ENCODE measurements around the gene SYT3.
"Not testable (repeated sequence)": the region's sequence is repeated elsewhere in the genome, so short reads cannot be mapped to it uniquely, and the experiment has no call there.

Gene SYT3

DNA sequence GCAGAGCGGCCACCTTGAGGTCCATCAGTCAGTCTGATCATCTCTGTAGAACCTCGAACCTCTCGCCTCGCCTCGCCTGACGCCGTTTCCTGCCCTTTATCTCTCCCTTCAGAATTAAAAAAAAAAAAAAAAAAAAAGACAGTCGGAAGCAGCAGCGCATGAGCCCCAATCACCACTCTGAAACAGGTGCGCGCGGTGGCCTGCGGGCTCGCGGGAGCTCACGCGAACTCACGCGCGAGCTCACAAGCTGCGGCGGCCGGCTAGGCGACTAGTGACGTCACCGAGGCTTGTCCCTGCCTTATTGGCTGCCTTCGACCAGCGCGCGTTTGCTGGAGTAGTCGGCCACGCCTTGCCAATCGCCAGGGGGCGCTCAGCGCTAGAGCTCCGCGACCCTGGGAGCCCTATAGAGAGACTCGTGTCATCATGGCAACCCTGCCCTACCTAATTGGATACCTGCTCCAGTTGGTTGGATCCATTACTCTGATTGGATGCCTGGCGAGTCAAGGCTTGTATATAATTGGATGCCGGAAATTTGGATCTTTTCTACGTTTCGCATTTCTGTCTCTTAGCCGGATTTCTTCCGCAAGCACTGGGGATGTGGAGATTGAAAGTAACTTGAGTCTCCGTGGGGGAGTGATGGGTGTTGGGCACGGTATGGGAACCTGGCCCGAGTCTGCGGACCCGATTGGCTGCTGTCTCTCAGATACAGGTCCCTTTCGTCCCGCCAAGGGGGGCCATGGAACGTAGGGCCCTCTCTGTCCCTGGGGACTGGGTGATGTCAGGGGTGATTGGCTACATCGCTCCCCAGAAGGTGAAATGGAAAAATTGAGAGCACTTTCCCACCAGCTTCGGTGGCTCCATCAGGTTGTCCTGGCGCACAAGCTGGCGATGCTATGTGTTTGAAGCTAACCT lies 31.6 kb downstream of the SYT3 start:
- H3K4me1 Mint-ChIP-seq, result peaks cover 13% of the 10 kb centered on the region
- H3K27ac Mint-ChIP-seq, result peak overlapping the region; percentile 13
- DNase-seq (peak; percentile 89), ATAC-seq (peak; percentile 93)
- H3K36me3 Mint-ChIP-seq (ENCODE audit: low read depth), result peaks cover 2% of the 10 kb centered on the region
- peaks cover 48% of the 10 kb centered on the region for H3K27me3 Mint-ChIP-seq
- H3K9me3 Mint-ChIP-seq, result peaks cover 13% of the 10 kb centered on the region
- H3K4me3 Mint-ChIP-seq, result peak overlapping the region; percentile 51

DNA sequence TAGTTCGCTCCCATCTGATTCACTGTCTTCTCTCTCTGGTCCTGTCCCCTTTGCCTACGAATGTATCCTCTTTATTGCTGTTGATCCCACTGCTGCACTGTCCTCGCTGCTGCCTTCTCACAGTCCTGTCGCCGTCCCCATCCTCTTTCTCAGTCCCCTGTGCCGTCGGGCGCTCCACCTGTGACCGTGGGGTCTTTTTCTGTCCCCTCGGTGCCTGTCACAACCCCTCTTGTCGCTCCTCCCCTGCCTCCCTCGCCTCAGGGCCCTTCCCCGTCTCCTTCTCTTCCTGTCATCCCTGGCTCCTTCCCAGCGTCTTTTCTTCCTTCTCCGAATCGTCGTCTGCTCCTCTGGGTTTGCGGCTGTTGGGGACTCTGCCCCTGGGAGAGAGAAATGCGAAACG lies 32.3 kb downstream of the SYT3 start:
- H3K4me3 Mint-ChIP-seq, result no peak overlapping the region
- peaks cover 2% of the 10 kb centered on the region for H3K36me3 Mint-ChIP-seq (ENCODE audit: low read depth)
- H3K27me3 Mint-ChIP-seq, result peaks cover 52% of the 10 kb centered on the region
- H3K27ac Mint-ChIP-seq, result no peak overlapping the region
- H3K9me3 Mint-ChIP-seq, result peaks cover 13% of the 10 kb centered on the region
- DNase-seq, result no peak
- ATAC-seq, result no peak
- H3K4me1 Mint-ChIP-seq, result peaks cover 13% of the 10 kb centered on the region

DNA sequence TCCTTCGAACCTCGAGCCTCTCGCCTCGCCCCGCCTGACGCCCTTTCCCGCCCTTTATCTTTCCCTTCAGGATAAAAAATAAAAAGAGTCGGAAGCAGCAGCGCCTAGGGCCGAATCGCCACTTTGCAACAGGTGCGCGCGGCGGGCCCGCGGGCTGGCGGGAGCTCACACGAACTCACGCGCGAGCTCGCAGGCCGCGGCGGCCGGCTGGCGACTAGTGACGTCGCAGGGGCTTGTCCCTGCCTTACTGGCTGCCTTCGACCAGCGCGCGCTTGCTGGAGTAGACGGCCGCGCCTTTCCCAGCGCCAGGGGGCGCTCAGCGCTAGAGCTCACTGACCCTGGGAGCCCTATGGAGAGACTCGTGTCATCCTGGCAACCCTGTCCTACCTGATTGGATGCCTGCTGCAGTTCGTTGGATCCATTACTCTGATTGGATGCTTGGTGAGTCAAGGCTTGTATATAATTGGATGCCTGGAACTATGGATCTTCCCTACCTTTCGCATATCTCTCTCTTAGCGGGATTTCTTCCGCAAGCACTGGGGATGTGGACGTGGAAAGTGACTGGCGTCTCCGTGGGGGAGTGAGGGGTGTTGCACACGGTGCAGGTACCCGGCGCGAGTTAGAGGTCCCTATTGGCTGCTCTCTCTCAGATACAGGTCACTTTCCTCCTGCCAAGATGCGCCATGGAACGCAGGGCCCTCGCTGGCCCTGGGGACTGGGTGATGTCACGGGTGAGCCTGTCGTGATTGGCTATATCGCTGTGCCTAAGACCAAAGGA lies 33.4 kb downstream of the SYT3 start:
- H3K27ac Mint-ChIP-seq; H3K4me3 Mint-ChIP-seq; H3K36me3 Mint-ChIP-seq (ENCODE audit: low read depth): not testable (repeated sequence)
- peak; percentile 60 for ATAC-seq
- Mint-ChIP-seq H3K27me3 (peaks cover 59% of the 10 kb centered on the region), H3K9me3 (peaks cover 13% of the 10 kb centered on the region), H3K4me1 (peaks cover 13% of the 10 kb centered on the region)
- DNase-seq, result peak; percentile 5

DNA sequence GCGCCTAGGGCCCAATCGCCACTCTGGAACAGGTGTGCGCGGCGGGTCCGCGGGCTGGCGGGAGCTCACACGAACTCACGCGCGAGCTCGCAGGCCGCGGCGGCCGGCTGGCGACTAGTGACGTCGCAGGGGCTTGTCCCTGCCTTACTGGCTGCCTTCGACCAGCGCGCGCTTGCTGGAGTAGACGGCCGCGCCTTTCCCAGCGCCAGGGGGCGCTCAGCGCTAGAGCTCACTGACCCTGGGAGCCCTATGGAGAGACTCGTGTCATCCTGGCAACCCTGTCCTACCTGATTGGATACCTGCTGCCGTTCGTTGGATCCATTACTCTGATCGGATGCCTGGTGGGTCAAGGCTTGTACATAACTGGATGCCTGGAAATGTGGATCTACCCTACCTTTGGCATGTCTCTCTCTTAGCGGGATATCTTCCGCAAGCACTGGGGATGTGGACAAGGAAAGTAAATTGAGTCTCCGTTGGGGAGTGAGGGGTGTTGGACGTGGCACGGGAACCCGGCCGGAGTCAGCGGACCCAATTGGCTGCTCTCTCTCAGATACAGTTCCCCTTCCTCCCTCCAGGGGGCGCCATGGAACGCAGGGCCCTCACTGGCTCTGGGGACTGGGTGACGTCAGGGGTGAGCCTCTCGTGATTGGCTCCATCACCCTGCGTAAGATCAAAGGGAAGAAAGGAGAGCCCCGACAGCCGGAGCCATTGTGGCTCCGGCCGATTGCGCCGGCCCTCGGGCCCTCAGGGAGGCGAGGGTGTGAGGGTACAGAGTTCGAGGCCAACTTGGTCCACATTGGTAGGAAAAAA lies 35.2 kb downstream of the SYT3 start:
- peaks cover 13% of the 10 kb centered on the region for H3K4me1 Mint-ChIP-seq
- DNase-seq, result peak; percentile 17
- peak; percentile 41 for ATAC-seq
- peaks cover 57% of the 10 kb centered on the region for H3K27me3 Mint-ChIP-seq
- not testable (repeated sequence) for H3K27ac Mint-ChIP-seq; H3K4me3 Mint-ChIP-seq; H3K36me3 Mint-ChIP-seq (ENCODE audit: low read depth)
- peaks cover 13% of the 10 kb centered on the region for H3K9me3 Mint-ChIP-seq

DNA sequence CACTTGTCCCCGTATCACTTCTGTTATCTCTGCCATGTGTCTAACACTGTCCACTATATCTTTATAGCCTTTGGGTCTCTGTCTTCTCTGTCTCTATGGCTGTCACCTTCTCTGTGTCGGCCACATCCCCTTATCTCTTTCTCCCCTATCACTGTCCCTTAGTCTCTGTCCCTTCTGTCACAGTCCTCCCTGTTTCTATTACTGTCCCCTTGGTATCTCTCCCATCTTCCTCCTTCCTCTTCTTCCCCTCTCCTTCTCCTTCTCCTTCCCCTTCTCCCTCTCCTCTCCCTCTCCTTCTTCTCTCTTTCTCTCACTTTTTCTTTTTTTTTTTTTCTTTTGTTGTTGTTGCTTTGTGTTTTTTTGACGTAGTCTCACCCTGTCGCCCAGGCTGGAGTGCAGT lies 36.7 kb downstream of the SYT3 start:
- Mint-ChIP-seq H3K27ac (no peak overlapping the region), H3K27me3 (peaks cover 51% of the 10 kb centered on the region), H3K36me3 (ENCODE audit: low read depth) (peaks cover 2% of the 10 kb centered on the region), H3K9me3 (peaks cover 7% of the 10 kb centered on the region), H3K4me1 (peaks cover 9% of the 10 kb centered on the region), H3K4me3 (no peak overlapping the region)
- DNase-seq, result no peak
- no peak for ATAC-seq

DNA sequence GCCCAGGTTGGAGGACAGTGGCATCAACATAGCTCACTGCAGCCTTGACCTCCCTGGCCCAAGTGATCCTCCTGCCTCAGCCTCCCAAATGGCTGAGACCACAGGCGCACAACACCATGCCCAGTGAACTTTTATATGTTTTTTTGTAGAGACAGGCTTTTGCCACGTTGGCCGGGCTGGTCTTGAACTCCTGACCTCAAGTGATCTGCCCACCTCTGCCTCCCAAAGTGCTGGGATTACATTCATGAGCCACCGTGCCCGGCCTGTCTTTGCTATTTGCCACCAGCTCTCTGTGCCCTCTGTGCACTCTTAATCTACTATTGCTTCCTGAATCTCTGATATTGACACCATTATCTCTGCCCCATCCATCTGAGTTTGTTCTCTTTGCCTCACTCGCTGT lies 37.2 kb downstream of the SYT3 start:
- no peak overlapping the region for H3K27ac Mint-ChIP-seq
- no peak for ATAC-seq
- no peak for DNase-seq
- peaks cover 2% of the 10 kb centered on the region for H3K36me3 Mint-ChIP-seq (ENCODE audit: low read depth)
- H3K27me3 Mint-ChIP-seq, result peaks cover 51% of the 10 kb centered on the region
- no peak overlapping the region for H3K4me3 Mint-ChIP-seq
- H3K4me1 Mint-ChIP-seq, result peaks cover 4% of the 10 kb centered on the region
- H3K9me3 Mint-ChIP-seq, result peaks cover 4% of the 10 kb centered on the region

DNA sequence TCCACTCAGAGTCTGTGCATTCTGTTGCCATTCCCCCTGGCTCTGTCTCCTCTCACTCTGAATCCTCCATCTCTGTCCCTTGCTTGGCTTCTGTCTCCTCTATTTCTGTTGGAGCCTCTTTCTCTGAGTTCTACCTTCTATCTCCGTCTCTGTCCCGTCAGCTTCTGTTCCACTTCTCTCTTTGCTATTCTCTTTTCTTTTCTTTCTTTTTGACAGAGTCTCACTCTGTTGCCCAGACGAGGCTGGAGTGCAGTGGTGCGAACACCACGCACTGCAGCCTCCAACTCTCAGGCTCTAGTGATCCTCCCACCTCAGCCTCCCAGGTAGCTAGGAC lies 37.6 kb downstream of the SYT3 start:
- H3K36me3 Mint-ChIP-seq (ENCODE audit: low read depth), result no peaks in the 10 kb centered on the region
- no peak for ATAC-seq
- peaks cover under 1% of the 10 kb centered on the region for H3K4me1 Mint-ChIP-seq

DNA sequence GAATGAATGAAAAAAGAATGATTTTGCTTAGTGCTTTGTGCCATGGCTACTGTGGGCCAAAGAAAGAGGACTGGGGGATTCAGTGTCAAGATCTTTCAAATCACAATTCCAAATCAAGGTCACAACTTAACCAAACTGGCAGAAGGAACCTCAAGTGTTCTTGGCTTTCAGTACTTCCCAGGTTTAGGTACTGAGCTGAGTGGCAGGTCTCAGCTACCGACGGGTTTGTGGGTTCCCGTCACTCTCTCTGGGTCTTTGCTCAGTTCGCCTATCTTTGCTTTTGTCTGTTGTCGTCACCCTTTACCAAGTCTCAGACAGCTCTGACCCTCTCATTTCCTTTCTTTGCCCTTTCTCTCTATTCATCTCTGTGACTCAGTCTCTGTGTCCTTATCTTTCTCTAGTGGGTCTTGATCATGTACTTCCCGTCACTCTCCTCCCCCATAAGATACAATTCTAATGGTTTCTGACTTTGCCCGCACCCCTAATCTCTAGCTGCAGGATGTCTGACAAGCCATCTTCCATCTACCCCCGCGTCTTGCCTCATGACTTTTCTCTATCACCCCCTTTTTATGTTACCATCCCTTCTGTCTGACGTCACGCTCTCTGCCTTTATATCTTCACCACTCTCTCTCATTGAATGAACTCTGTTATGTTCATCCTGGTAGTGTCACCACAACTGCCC lies 38.1 kb downstream of the SYT3 start:
- no peaks in the 10 kb centered on the region for H3K4me1 Mint-ChIP-seq
- H3K4me3 Mint-ChIP-seq, result no peak overlapping the region
- ATAC-seq (peak; percentile 21), DNase-seq (no peak)
- no peaks in the 10 kb centered on the region for H3K36me3 Mint-ChIP-seq (ENCODE audit: low read depth)
- peaks cover 45% of the 10 kb centered on the region for H3K27me3 Mint-ChIP-seq
- no peak overlapping the region for H3K27ac Mint-ChIP-seq
- H3K9me3 Mint-ChIP-seq, result no peaks in the 10 kb centered on the region

More for the DNA sequence above, 37.6 kb downstream of the SYT3 start:
- Mint-ChIP-seq H3K27me3 (peaks cover 48% of the 10 kb centered on the region), H3K4me3 (no peak overlapping the region), H3K27ac (no peak overlapping the region), H3K9me3 (no peaks in the 10 kb centered on the region)
- no peak for DNase-seq

DNA sequence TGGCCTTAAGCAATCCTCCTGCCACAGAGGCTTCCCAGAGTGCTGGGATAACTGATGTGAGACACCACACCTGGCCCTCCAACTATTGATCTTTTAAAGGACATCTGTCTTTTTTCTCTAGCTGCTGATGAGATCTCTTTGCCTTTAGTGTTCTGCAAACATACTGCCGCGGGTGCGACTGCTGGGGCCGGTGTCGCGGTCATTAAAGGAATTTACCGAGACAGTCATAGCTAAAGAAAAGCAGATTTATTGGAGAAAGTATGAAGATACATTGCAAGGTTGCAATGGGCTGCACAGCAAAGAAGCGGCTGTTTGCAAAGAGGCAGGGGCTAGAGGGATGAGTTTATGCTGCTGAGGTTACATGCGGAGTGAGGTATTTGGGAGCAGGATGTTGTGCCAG lies 40.3 kb downstream of the SYT3 start:
- H3K27ac Mint-ChIP-seq, result no peak overlapping the region
- H3K36me3 Mint-ChIP-seq (ENCODE audit: low read depth), result no peaks in the 10 kb centered on the region
- no peaks in the 10 kb centered on the region for H3K4me1 Mint-ChIP-seq
- no peak for DNase-seq
- H3K27me3 Mint-ChIP-seq, result peaks cover 38% of the 10 kb centered on the region
- H3K4me3 Mint-ChIP-seq, result no peak overlapping the region
- H3K9me3 Mint-ChIP-seq, result no peaks in the 10 kb centered on the region
- ATAC-seq, result no peak

DNA sequence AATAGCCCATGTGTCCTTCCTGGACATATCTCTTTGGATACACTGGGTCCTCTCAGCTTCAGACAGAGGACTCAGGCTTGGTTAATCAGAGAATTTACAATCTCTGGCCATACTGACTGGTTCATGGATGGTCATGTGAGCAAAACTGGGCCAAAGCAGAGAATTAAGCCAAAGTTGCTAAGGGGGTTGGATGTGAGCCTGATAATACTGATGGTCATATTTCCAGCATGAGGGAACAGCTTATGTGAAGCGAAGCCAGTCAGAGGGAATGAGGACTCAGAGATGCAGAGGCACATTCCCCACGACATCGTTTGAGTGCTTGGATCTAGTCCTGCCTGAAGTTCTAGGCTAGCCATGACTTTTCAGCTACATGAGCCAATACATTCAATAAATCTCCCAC lies 49.5 kb downstream of the SYT3 start:
- peaks cover 7% of the 10 kb centered on the region for H3K27me3 Mint-ChIP-seq
- H3K4me1 Mint-ChIP-seq, result no peaks in the 10 kb centered on the region
- no peak for ATAC-seq
- no peak for DNase-seq
- no peak overlapping the region for H3K4me3 Mint-ChIP-seq
- no peaks in the 10 kb centered on the region for H3K9me3 Mint-ChIP-seq
- no peak overlapping the region for H3K27ac Mint-ChIP-seq
- no peaks in the 10 kb centered on the region for H3K36me3 Mint-ChIP-seq (ENCODE audit: low read depth)

DNA sequence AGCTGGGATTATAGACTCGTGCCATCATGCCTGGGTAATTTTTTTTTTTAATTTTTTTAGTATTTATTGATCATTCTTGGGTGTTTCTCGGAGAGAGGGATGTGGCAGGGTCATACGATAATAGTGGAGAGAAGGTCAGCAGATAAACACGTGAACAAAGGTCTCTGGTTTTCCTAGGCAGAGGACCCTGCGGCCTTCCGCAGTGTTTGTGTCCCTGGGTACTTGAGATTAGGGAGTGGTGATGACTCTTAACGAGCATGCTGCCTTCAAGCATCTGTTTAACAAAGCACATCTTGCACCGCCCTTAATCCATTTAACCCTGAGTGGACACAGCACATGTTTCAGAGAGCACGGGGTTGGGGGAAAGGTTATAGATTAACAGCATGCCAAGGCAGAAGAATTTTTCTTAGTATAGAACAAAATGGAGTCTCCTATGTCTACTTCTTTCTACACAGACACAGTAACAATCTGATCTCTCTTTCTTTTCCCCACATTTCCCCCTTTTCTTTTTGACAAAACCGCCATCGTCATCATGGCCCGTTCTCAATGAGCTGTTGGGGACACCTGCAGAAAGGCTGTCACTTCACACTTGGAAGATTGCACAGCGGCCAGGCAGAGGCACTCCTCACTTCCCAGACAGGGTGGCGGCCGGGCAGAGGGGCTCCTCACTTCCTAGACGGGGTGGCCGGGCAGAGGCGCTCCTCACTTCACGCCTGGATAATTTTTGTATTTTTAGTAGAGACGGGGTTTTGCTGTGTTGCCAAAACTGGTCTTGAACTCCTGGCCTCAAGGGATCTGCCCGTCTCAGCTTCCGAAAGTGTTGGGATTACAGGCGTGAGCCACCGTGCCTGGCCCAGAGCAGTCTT lies 57.7 kb downstream of the SYT3 start:
- ATAC-seq, DNase-seq: not testable (repeated sequence)

DNA sequence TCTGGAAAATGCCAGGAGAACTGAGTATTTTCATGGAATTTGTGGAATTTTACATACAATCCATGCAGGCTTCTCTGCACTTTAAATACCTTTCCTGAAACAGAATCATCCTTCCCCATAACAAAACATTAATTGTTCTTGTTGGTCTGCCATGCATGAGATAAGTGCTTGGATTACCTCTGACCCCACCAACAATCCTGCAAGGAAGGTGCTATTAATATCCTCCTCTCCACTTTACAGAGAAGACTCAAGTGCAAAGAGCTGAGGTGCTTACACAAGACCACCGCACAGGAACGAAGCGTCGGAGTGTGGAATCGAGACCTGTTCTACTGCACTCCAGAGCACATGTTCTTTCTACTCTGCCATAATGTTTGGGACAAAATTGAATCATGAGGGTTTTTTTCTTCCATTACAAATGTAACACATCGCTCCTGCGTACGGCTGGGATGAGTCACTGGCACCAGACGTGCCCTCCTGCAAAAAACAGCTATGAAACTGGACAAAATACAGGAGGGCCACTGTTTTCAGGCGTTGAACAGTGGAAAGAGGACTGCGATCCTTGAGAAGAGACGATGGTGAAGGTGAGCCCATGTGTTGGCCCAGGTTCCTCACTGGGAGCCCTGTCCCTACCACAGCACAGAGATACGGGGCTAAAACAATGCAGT lies 58.6 kb downstream of the SYT3 start:
- DNase-seq (no peak), ATAC-seq (no peak)
- no peaks in the 10 kb centered on the region for H3K9me3 Mint-ChIP-seq
- no peaks in the 10 kb centered on the region for H3K4me1 Mint-ChIP-seq
- no peak overlapping the region for H3K4me3 Mint-ChIP-seq
- no peaks in the 10 kb centered on the region for H3K36me3 Mint-ChIP-seq (ENCODE audit: low read depth)
- H3K27ac Mint-ChIP-seq, result no peak overlapping the region
- peaks cover 13% of the 10 kb centered on the region for H3K27me3 Mint-ChIP-seq

More for the DNA sequence above, 57.7 kb downstream of the SYT3 start:
- H3K4me1 Mint-ChIP-seq; H3K36me3 Mint-ChIP-seq (ENCODE audit: low read depth); H3K4me3 Mint-ChIP-seq; H3K27ac Mint-ChIP-seq; H3K9me3 Mint-ChIP-seq: not testable (repeated sequence)
- H3K27me3 Mint-ChIP-seq, result peaks cover 13% of the 10 kb centered on the region

DNA sequence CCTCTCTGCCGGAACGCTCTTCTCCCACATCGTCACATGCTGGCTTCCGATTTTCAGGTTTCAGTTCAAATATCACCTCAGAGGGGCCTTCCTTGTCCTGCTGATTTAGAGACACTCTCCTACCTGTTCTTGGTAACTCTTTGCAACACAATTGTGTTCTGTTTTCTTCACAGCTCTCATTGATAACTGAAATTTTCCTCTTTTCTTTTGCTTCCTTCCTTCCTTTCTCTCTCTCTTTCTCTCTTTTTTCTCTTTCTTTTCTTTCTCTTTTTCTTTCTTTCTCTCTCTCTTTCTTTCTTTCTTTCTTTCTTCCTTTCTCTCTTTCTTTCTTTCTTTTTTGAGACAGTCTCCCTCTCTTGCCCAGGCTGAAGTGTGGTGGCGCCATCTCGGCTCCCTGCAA lies 59.4 kb downstream of the SYT3 start:
- Mint-ChIP-seq H3K27ac (no peak overlapping the region), H3K27me3 (peaks cover 13% of the 10 kb centered on the region), H3K36me3 (ENCODE audit: low read depth) (no peaks in the 10 kb centered on the region), H3K4me1 (no peaks in the 10 kb centered on the region), H3K9me3 (no peaks in the 10 kb centered on the region), H3K4me3 (no peak overlapping the region)
- ATAC-seq (no peak), DNase-seq (no peak)
